ENCODE data around the gene RNF150.

The RNF150 gene

DNA sequence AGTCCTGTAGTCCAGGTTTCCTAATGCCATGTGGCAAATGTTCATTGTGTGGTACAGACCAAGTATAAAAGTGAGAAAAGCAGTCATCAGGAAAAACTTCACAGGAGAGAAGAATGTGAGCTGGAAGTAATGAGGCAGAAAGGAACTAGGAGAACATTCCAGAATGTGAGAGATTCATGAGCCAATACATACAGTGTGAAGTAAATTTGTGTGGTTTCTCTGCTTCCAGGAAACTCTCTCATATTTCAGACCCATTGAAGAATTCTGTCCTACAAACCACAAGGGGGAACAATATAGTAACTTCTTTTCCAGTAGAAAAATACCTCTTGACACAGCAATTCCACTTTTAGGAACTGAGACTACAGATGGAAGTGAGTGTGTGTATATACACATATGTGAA lies 136.5 kb downstream of the RNF150 start:
- peak; percentile 41 for DNase-seq (ENCODE audit: low read depth)
- H3K4me3 ChIP-seq (ENCODE audit: control insufficient read depth, low read depth, low read length), result no peak overlapping the region
- TF ChIP-seq, protein P1, sequence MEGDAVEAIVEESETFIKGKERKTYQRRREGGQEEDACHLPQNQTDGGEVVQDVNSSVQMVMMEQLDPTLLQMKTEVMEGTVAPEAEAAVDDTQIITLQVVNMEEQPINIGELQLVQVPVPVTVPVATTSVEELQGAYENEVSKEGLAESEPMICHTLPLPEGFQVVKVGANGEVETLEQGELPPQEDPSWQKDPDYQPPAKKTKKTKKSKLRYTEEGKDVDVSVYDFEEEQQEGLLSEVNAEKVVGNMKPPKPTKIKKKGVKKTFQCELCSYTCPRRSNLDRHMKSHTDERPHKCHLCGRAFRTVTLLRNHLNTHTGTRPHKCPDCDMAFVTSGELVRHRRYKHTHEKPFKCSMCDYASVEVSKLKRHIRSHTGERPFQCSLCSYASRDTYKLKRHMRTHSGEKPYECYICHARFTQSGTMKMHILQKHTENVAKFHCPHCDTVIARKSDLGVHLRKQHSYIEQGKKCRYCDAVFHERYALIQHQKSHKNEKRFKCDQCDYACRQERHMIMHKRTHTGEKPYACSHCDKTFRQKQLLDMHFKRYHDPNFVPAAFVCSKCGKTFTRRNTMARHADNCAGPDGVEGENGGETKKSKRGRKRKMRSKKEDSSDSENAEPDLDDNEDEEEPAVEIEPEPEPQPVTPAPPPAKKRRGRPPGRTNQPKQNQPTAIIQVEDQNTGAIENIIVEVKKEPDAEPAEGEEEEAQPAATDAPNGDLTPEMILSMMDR (conservative IDR thresholded peaks at IDR 0.05; ENCODE audit: control insufficient read depth, insufficient read depth, low read depth, low read length), result peak; percentile 26

DNA sequence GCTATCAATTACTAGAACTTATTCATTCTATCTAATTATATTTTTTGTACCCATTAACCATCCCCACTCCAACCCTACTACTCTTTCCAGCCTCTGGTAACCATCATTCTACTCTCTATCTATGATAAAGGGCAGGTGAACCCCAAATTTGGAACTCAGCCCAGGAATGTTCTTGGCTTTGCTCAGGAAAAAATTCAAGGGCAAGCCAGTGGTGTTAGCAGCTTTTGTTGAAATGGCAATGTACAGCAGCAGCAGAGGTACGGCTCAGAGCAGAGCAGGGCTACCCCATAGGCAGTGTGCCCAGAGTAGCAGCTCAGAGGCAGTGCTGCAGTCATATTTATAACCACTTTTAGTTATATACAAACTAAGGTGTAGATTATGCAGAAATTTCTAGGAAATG lies 138.2 kb downstream of the RNF150 start:
- no peak for DNase-seq (ENCODE audit: low read depth)
- TF ChIP-seq, protein P1 (conservative IDR thresholded peaks at IDR 0.05; ENCODE audit: control insufficient read depth, insufficient read depth, low read depth, low read length), result no peak
- H3K4me3 ChIP-seq (ENCODE audit: control insufficient read depth, low read depth, low read length), result no peak overlapping the region

DNA sequence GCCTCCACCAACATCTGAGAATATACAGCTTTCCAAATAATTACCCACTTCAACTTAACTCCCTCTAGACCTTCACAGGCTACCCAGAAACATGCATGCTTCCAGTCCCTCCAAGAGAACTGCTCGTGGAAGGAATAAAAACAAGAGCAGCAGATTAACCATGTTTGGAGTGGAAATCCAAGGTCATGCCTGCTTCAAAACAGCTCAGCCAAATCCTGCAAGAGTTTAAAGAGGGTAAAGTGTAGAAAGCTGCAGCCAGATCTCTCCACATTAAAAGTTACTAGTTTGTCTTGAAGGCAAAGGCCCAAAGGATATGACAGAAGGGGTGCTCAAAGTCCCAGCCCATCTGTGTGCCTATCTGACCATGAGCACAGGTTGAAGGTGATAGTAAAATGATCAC lies 139.3 kb downstream of the RNF150 start:
- H3K4me3 ChIP-seq (ENCODE audit: control insufficient read depth, low read depth, low read length), result no peak overlapping the region
- DNase-seq (ENCODE audit: low read depth), result no peak
- TF ChIP-seq, protein P1 (conservative IDR thresholded peaks at IDR 0.05; ENCODE audit: control insufficient read depth, insufficient read depth, low read depth, low read length), result no peak

DNA sequence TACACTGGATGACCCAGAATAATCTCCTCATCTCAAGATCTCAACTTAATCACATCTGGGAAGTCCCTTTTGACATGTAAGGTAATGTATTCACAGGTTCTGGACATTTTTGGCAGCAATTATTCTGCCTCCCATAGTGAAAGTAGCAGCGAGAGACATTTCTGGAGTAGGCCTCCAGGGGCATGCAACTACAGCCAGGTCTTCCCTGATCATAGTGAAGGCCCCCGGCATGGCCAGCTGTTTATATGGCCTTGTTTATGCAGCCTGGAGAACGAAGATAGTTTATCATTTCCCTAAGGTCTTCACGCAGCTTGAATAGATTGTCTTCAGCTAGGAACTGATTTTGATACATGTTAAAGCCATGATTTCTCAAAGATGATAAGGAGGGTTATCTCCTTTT lies 139.9 kb downstream of the RNF150 start:
- TF ChIP-seq, protein P1 (conservative IDR thresholded peaks at IDR 0.05; ENCODE audit: control insufficient read depth, insufficient read depth, low read depth, low read length), result no peak
- H3K4me3 ChIP-seq (ENCODE audit: control insufficient read depth, low read depth, low read length), result no peak overlapping the region
- no peak for DNase-seq (ENCODE audit: low read depth)

DNA sequence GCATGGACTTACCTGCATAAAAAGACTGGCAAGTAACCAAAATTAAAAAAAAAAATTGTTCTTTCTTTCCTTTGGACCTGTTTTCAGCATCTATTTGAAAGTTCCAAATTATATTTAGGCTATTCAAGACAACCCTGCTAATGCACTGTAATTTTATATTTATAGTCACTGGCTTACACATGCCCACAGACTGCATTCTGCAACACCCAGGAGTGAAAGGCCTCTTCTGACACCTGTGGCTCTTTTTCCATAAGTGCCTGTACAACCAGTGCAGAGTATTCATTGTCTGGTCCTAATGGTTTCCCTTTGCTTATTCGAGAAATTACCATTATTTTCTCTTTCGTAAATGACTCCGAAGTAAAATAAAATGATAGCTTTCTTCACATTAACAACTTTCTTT lies 143.3 kb downstream of the RNF150 start:
- TF ChIP-seq, protein P1 (conservative IDR thresholded peaks at IDR 0.05; ENCODE audit: control insufficient read depth, insufficient read depth, low read depth, low read length), result no peak

DNA sequence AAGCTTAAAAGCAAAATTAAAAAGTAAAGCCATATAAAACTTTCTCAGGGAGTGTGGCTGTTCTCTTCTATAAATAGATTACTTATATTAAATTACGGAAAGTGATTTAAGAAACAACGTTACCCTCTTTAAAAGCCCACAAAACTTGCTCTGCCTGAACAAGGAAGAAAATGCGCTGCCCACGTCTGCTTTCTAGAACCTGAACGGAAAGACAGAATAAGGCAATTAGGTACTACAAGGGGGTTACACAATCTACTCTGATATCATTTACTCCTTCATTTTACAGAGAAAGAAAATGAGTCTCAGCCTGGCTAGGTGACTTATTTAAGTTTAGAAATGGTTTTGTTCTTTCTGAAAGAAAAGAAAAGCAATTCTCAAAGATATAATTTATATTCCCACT lies 147.2 kb downstream of the RNF150 start:
- no peak overlapping the region for H3K4me3 ChIP-seq (ENCODE audit: control insufficient read depth, low read depth, low read length)
- DNase-seq (ENCODE audit: low read depth), result no peak
- TF ChIP-seq, protein P1 (conservative IDR thresholded peaks at IDR 0.05; ENCODE audit: control insufficient read depth, insufficient read depth, low read depth, low read length), result no peak

More for the DNA sequence above, 143.3 kb downstream of the RNF150 start:
- no peak overlapping the region for H3K4me3 ChIP-seq (ENCODE audit: control insufficient read depth, low read depth, low read length)
- no peak for DNase-seq (ENCODE audit: low read depth)
